ENCODE measurements around the gene ACSL1.
A peak's percentile ranks its signal among the peaks of the same experiment; 100 is the strongest.

ACSL1 gene

GRCh38 chr4:184811526-184812198 lies 14.1 kb downstream of the ACSL1 start:
- no peak for DNase-seq (ENCODE audit: low read depth, low spot score)

GRCh38 chr4:184810720-184811119 lies 15.0 kb downstream of the ACSL1 start:
- no peak for DNase-seq (ENCODE audit: low read depth, low spot score)

- DNase-seq (ENCODE audit: low read depth, low spot score) = no peak
Measured at GRCh38 chr4:184808713-184809050, 17.1 kb downstream of the ACSL1 start.

- no peak for DNase-seq (ENCODE audit: low read depth, low spot score)
Measured at GRCh38 chr4:184807797-184808712, 17.7 kb downstream of the ACSL1 start.

- no peak for DNase-seq (ENCODE audit: low read depth, low spot score)
Measured at GRCh38 chr4:184807256-184807655, 18.5 kb downstream of the ACSL1 start.

- no peak for DNase-seq (ENCODE audit: low read depth, low spot score)
Measured at GRCh38 chr4:184806711-184807110, 19.1 kb downstream of the ACSL1 start.

GRCh38 chr4:184806229-184806550 lies 19.6 kb downstream of the ACSL1 start:
- no peak for DNase-seq (ENCODE audit: low read depth, low spot score)

GRCh38 chr4:184805462-184806228 lies 20.1 kb downstream of the ACSL1 start:
- no peak for DNase-seq (ENCODE audit: low read depth, low spot score)

GRCh38 chr4:184804621-184805020 lies 21.1 kb downstream of the ACSL1 start:
- no peak for DNase-seq (ENCODE audit: low read depth, low spot score)

- no peak for DNase-seq (ENCODE audit: low read depth, low spot score)
Measured at GRCh38 chr4:184803874-184804273, 21.9 kb downstream of the ACSL1 start.

- DNase-seq (ENCODE audit: low read depth, low spot score) = no peak
Measured at GRCh38 chr4:184803133-184803532, 22.6 kb downstream of the ACSL1 start.

GRCh38 chr4:184802697-184803015 lies 23.1 kb downstream of the ACSL1 start:
- DNase-seq (ENCODE audit: low read depth, low spot score) = no peak

GRCh38 chr4:184801781-184802696 lies 23.7 kb downstream of the ACSL1 start:
- no peak for DNase-seq (ENCODE audit: low read depth, low spot score)

GRCh38 chr4:184798504-184798903 lies 27.3 kb downstream of the ACSL1 start:
- no peak for DNase-seq (ENCODE audit: low read depth, low spot score)

GRCh38 chr4:184796906-184797305 lies 28.9 kb downstream of the ACSL1 start:
- DNase-seq (ENCODE audit: low read depth, low spot score) = no peak

- DNase-seq (ENCODE audit: low read depth, low spot score) = no peak
Measured at GRCh38 chr4:184795214-184795844, 30.4 kb downstream of the ACSL1 start.

GRCh38 chr4:184794470-184794869 lies 31.3 kb downstream of the ACSL1 start:
- no peak for DNase-seq (ENCODE audit: low read depth, low spot score)

GRCh38 chr4:184793735-184794355 lies 31.9 kb downstream of the ACSL1 start:
- DNase-seq (ENCODE audit: low read depth, low spot score) = no peak

- DNase-seq (ENCODE audit: low read depth, low spot score) = peak; percentile 67
Measured at GRCh38 chr4:184792950-184793555, 32.7 kb downstream of the ACSL1 start.

GRCh38 chr4:184792334-184792733 lies 33.4 kb downstream of the ACSL1 start:
- no peak for DNase-seq (ENCODE audit: low read depth, low spot score)

Measured in smooth muscle cell of the brain vasculature (primary cell).